Hepatocyte (in vitro differentiated cells): Measurements from ENCODE around the gene NTPCR. TPM values are rescaled to one million over a fixed set of nuclear protein-coding genes. Genes with fewer than 3 reads are reported as not detected.

Source experiments
- DNase-seq: peaks from one replicate; pipeline ENCODE4 v3.0.0-alpha.2; 2016; ENCODE audit warnings: low spot score
- H2AFZ ChIP-seq: fragments of 200-600 bp; sonication (generic); 2 replicates; pipeline ENCODE4 v1.6.0; 2016; ENCODE audit warnings: antibody characterized with exemption, mild to moderate bottlenecking
- H3K27ac ChIP-seq: fragments of 200-600 bp; sonication (generic); 2 replicates; pipeline ENCODE4 v1.5.1; 2016; ENCODE audit warnings: mild to moderate bottlenecking
- H3K27me3 ChIP-seq: fragments of 200-600 bp; sonication (generic); 2 replicates; pipeline ENCODE4 v1.6.1; 2016
- H3K36me3 ChIP-seq: fragments of 200-600 bp; sonication (generic); replicated peaks from 2 replicates; pipeline ENCODE4 v1.5.1; 2016; ENCODE audit warnings: low read depth; ENCODE audit not compliant: insufficient read depth
- H3K4me1 ChIP-seq: fragments of 200-600 bp; sonication (generic); 2 replicates; pipeline ENCODE4 v1.5.1; 2016; ENCODE audit warnings: mild to moderate bottlenecking, moderate library complexity; ENCODE audit not compliant: insufficient read depth
- H3K4me2 ChIP-seq: fragments of 200-600 bp; sonication (generic); 2 replicates; pipeline ENCODE4 v1.6.0; 2016
- H3K4me3 ChIP-seq: fragments of 200-600 bp; sonication (generic); 2 replicates; pipeline ENCODE4 v1.5.1; 2016; ENCODE audit warnings: mild to moderate bottlenecking
- H3K79me2 ChIP-seq: fragments of 200-600 bp; sonication (generic); 2 replicates; pipeline ENCODE4 v1.6.0; 2017; ENCODE audit warnings: mild to moderate bottlenecking
- H3K9me2 ChIP-seq: fragments of 200-600 bp; sonication (generic); replicated peaks from 2 replicates; pipeline ENCODE4 v1.6.0; 2017; ENCODE audit warnings: mild to moderate bottlenecking; ENCODE audit not compliant: insufficient read depth
- H3K9me3 ChIP-seq: fragments of 200-600 bp; sonication (generic); 2 replicates; pipeline ENCODE4 v1.5.1; 2016; ENCODE audit warnings: low read depth, mild to moderate bottlenecking
- H4K20me1 ChIP-seq: fragments of 200-600 bp; sonication (generic); 2 replicates; pipeline ENCODE4 v1.6.0; 2016; ENCODE audit warnings: mild to moderate bottlenecking; ENCODE audit not compliant: insufficient read depth, poor library complexity, severe bottlenecking
- EZH2 ChIP-seq: fragments of 200-600 bp; sonication (generic); IDR thresholded peaks from 2 replicates; pipeline ENCODE4 v1.6.1; 2016; ENCODE audit warnings: antibody characterized with exemption, mild to moderate bottlenecking, borderline replicate concordance
- EZH2phosphoT487 ChIP-seq: fragments of 200-600 bp; sonication (generic); IDR thresholded peaks from one replicate; pipeline ENCODE4 v1.6.1; 2018; ENCODE audit warnings: antibody characterized with exemption, mild to moderate bottlenecking, low read depth, moderate library complexity; ENCODE audit not compliant: unreplicated experiment, severe bottlenecking
- WGBS: methylation state at CpG from one replicate; pipeline ENCODE4 v1.1.6; 2016; ENCODE audit warnings: low lambda C conversion rate; ENCODE audit errors: missing lambda C conversion rate; 5-methylcytosine and 5-hydroxymethylcytosine counted together
- polyA plus RNA-seq: library from polyadenylated mRNA; unstranded; fragments of >200 nt; fragmentation: Nextera tagmentation; extraction: Ambion mirVana; gene quantifications from 2 replicates; pipeline ENCODE4 v1.2.1, GENCODE V29; 2016
- total RNA-seq: library from RNA; depleted of rRNA; stranded (reverse); fragments of >200 nt; gene quantifications from 2 replicates; pipeline ENCODE4 v1.2.3, GENCODE V29; 2014
- TF ChIP-seq, protein P1 (sequence below): fragments of 200-600 bp; sonication (generic); IDR thresholded peaks from 2 replicates; pipeline ENCODE4 v1.5.1; 2016; ENCODE audit warnings: antibody characterized with exemption, mild to moderate bottlenecking; ENCODE audit not compliant: poor library complexity

Gene NTPCR, protein sequence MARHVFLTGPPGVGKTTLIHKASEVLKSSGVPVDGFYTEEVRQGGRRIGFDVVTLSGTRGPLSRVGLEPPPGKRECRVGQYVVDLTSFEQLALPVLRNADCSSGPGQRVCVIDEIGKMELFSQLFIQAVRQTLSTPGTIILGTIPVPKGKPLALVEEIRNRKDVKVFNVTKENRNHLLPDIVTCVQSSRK
- total RNA-seq (32.1 and 43.2 TPM in 2 replicates), polyA plus RNA-seq (52.9 and 53.8 TPM in 2 replicates)

DNA sequence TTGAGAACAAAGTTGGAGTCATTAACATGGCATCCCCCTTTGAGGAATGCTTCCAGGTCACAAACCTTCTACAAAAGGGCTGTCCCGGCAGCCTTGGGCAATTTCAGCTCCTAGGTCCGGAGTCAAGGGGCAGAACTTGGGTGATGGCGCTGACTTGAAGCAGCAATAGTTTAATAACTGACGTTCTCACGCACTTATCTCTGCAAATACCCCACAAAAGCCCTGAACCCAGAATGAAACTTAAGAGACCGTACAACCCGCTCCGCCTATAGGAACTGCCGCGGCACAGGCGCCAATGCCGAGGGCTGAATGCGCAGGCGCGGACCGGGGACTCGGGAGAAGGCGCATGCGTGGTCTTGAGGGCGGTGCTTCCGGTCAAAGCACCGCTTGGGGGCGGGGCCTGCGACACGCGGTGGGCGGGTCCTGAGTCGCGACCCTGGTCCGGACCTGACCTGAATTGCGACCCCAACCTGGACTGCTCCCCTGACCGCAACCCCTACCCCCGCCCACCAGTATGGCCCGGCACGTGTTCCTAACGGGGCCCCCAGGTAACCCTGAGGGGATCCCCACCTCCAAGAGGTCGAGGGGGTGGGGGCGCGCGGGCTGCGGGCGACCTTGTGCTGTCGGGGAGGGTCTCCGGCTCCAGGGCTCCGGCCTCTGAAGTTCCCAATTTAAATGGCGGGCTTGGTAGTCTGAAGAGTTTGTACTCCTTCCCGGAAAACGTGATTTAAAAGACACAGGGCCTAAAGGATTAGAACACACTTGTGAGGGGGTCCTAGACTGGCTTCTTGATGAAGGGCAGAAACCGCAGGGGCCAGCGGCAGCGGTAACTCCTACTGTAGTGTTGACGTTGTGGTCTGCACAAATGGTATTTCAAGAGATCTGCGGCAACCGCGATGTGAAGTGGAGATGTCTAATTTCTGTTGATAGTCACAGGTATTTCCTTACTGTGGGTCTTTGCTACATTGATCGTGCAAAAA is at the start of gene NTPCR:
Gene NTPCR, plus strand, starts transcription at position 415 of the 980 bp plus-strand sequence. Its CDS starts 100 bp downstream, at position 515.
- Histone ChIP-seq H3K4me1 (peaks cover 10% of the 10 kb centered on the region), H3K27me3 (no peaks in the 10 kb centered on the region), H3K4me2 (peak within 1 kb of the TSS; percentile 89), H3K4me3 (peak within 1 kb of the TSS; percentile 45), H3K9me3 (no peaks in the 10 kb centered on the region), H3K9me2 (no peaks in the 10 kb centered on the region), H3K27ac (peak within 1 kb of the TSS; percentile 84), H3K79me2 (peaks cover 43% of the 10 kb centered on the region), H4K20me1 (no peaks in the 10 kb centered on the region), H3K36me3 (no peaks in the 10 kb centered on the region), H2AFZ (peak within 1 kb of the TSS; percentile 98)
- TF ChIP-seq, protein P1, sequence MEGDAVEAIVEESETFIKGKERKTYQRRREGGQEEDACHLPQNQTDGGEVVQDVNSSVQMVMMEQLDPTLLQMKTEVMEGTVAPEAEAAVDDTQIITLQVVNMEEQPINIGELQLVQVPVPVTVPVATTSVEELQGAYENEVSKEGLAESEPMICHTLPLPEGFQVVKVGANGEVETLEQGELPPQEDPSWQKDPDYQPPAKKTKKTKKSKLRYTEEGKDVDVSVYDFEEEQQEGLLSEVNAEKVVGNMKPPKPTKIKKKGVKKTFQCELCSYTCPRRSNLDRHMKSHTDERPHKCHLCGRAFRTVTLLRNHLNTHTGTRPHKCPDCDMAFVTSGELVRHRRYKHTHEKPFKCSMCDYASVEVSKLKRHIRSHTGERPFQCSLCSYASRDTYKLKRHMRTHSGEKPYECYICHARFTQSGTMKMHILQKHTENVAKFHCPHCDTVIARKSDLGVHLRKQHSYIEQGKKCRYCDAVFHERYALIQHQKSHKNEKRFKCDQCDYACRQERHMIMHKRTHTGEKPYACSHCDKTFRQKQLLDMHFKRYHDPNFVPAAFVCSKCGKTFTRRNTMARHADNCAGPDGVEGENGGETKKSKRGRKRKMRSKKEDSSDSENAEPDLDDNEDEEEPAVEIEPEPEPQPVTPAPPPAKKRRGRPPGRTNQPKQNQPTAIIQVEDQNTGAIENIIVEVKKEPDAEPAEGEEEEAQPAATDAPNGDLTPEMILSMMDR = no peak
- TF ChIP-seq EZH2phosphoT487 (no peak), EZH2 (no peak)
- WGBS = 1% methylated on average over 41 of the region's 56 CpGs
- DNase-seq = peak; percentile 97

DNA sequence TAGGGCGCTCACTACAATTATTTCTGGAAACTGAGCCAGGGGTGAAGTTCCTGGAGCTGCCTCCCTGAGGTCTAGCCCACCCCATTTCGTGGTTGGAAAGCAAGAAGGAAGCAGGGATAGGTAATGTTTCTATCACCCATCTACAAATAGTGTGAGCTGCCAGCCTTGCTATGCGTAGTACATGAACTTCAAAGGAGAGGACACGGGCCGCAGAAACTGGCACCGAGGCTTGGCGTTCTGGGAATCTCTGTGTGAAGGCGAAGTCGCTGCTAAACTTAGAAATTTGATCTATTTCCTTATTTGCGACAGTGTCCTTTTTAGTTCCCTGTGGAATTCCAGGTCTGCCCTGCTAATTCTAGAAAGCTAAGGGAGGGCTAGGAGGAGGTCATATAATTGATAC is 49.6 kb upstream of the NTPCR start:
- no peaks in the 10 kb centered on the region for H3K36me3 ChIP-seq
- 71% methylated on average over 10 of the region's 10 CpGs for WGBS
- no peaks in the 10 kb centered on the region for H3K9me3 ChIP-seq
- H3K4me1 ChIP-seq = peaks cover 11% of the 10 kb centered on the region
- no peaks in the 10 kb centered on the region for H3K79me2 ChIP-seq
- H4K20me1 ChIP-seq = no peaks in the 10 kb centered on the region
- TF ChIP-seq, protein P1 = no peak
- no peak for TF ChIP-seq EZH2
- no peak for TF ChIP-seq EZH2phosphoT487
- no peaks in the 10 kb centered on the region for H3K27me3 ChIP-seq
- H3K9me2 ChIP-seq = no peaks in the 10 kb centered on the region
- no peak overlapping the region for H2AFZ ChIP-seq
- H3K4me2 ChIP-seq = no peak overlapping the region
- H3K4me3 ChIP-seq = no peak overlapping the region
- DNase-seq = no peak
- H3K27ac ChIP-seq = no peak overlapping the region

DNA sequence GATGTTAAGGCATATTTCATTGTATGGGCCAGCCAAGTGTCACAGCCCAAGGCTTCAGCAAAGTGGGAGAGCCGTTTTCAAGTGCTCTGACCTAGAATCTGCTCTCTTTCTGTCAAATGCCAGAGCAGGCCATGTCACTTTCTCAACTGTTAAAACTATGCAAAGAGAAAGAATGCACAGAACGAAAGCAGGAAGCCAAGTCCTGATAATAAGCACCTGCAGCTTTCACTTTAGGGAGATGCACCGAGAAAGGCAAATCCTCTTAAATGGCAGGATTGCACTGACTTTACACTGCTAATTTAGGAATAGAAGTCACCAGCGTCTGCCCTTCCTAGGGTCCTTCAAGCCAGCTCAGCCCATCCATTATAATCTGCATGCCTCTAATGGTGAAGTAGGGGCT is 49.2 kb upstream of the NTPCR start:
- Histone ChIP-seq H3K9me3 (no peaks in the 10 kb centered on the region), H3K79me2 (no peaks in the 10 kb centered on the region), H3K4me1 (peaks cover 11% of the 10 kb centered on the region), H4K20me1 (no peaks in the 10 kb centered on the region), H3K4me2 (peak overlapping the region; percentile 21), H3K9me2 (no peaks in the 10 kb centered on the region), H3K27me3 (no peaks in the 10 kb centered on the region), H3K36me3 (no peaks in the 10 kb centered on the region), H3K4me3 (no peak overlapping the region), H2AFZ (no peak overlapping the region), H3K27ac (no peak overlapping the region)
- no peak for DNase-seq
- TF ChIP-seq, protein P1 = no peak
- no peak for TF ChIP-seq EZH2phosphoT487
- no peak for TF ChIP-seq EZH2
- WGBS = 42% methylated on average over 4 of the region's 4 CpGs
